ENCODE measurements around the gene EYA2. TPM values are rescaled to one million over a fixed set of nuclear protein-coding genes. Genes with fewer than 3 reads are reported as not detected.

The EYA2 gene
- total and polyA plus RNA-seq, 2 of the 4 experiments (the other 2 are of a cell fraction): 2.3 to 5.4 TPM

GRCh38 chr20:47183367-47183766 is 288.7 kb downstream of the EYA2 start:
- Histone ChIP-seq H3K36me3 (ENCODE audit: control insufficient read depth, insufficient read depth, low read length) (peaks cover 2% of the 10 kb centered on the region; the same call in 1 of the 2 replicates), H3K4me3 (ENCODE audit: insufficient read depth, low read depth, low read length) (no peak overlapping the region), H3K27ac (ENCODE audit: insufficient read depth, low read length) (no peak overlapping the region), H2BK15ac (ENCODE audit: low read depth, low read length) (no peak overlapping the region), H3K4me2 (ENCODE audit: low read depth, low read length) (no peak overlapping the region), H4K91ac (ENCODE audit: insufficient read depth, low read depth, low read length) (no peak overlapping the region), H2AFZ (replicated peaks; ENCODE audit: low read length, poor library complexity) (no peak overlapping the region), H2AK9ac (replicated peaks; ENCODE audit: low read depth, low read length, poor library complexity) (no peak overlapping the region), H3K4me1 (ENCODE audit: control insufficient read depth, insufficient read depth, low read length) (no peaks in the 10 kb centered on the region), H2AK5ac (ENCODE audit: low read depth, low read length) (no peak overlapping the region), H3K14ac (replicated peaks; ENCODE audit: low read depth, low read length) (no peak overlapping the region), H2BK20ac (ENCODE audit: low read depth, low read length) (no peak overlapping the region), H4K20me1 (ENCODE audit: insufficient read depth, low read length) (no peaks in the 10 kb centered on the region), H2BK120ac (ENCODE audit: low read depth, low read length) (no peak overlapping the region), H4K8ac (ENCODE audit: low read depth in 2 of 2, low read length in 2 of 2) (no peak overlapping the region), H3K79me1 (ENCODE audit: low read depth in 1 of 2, low read length in 2 of 2) (no peaks in the 10 kb centered on the region), H3K9me3 (ENCODE audit: control insufficient read depth, insufficient read depth, low read length) (no peaks in the 10 kb centered on the region), H3K27me3 (ENCODE audit: control insufficient read depth, insufficient read depth, low read length) (no peaks in the 10 kb centered on the region), H4K5ac (ENCODE audit: low read depth, low read length) (no peak overlapping the region), H3K18ac (ENCODE audit: low read depth, low read length) (no peak overlapping the region), H3K23ac (ENCODE audit: low read depth, low read length) (no peak overlapping the region), H3K9me1 (ENCODE audit: insufficient read depth, low read length) (no peaks in the 10 kb centered on the region), H3K9ac (ENCODE audit: low read depth, low read length) (no peak overlapping the region), H2BK5ac (ENCODE audit: low read depth, low read length, poor library complexity, severe bottlenecking) (no peak overlapping the region), H3K4ac (ENCODE audit: low read depth, low read length) (no peak overlapping the region), H3K56ac (ENCODE audit: extremely low read depth, insufficient read depth, low read length) (no peak overlapping the region)
- 78% methylated on average over 4 of the region's 9 CpGs; no CpG with 5 or more reads in 1 of the 2 experiments for WGBS, 2 experiments (ENCODE audit: extremely low coverage in 2 of 2, insufficient read length in 1 of 2)
- intact Hi-C loops (cut with micrococcal nuclease): no loop called here
- DNase-seq (no peak), ATAC-seq (ENCODE audit: low read depth) (no peak)
- POLR2A ChIA-PET (ENCODE audit: unreplicated experiment): no interaction called here
- CTCF ChIA-PET: no interaction called here
- TF ChIP-seq CHD1 (IDR thresholded peaks at IDR 0.05; ENCODE audit: low read depth, low read length) (no peak), ELK1 (IDR thresholded peaks at IDR 0.05; ENCODE audit: borderline replicate concordance, low read depth, low read length) (no peak), POLR2A (IDR thresholded peaks at IDR 0.05; ENCODE audit: low read depth, low read length) (no peak), MXI1 (IDR thresholded peaks at IDR 0.05; ENCODE audit: borderline replicate concordance, low read depth, low read length) (no peak), BHLHE40 (IDR thresholded peaks at IDR 0.05; ENCODE audit: low read depth, low read length) (no peak), NFE2L2 (IDR thresholded peaks at IDR 0.05; ENCODE audit: low read depth, low read length) (no peak), MAFK (IDR thresholded peaks at IDR 0.05; ENCODE audit: low read depth, low read length) (no peak), CEBPB (IDR thresholded peaks at IDR 0.05; ENCODE audit: low read depth, low read length) (no peak), RCOR1 (IDR thresholded peaks at IDR 0.05; ENCODE audit: insufficient replicate concordance, low read length) (no peak), MAZ (IDR thresholded peaks at IDR 0.05; ENCODE audit: borderline replicate concordance, low read depth, low read length) (no peak), SMC3 (IDR thresholded peaks at IDR 0.05; ENCODE audit: low read depth, low read length) (no peak), FOS (IDR thresholded peaks at IDR 0.05; ENCODE audit: low read depth, low read length) (no peak), RAD21 (IDR thresholded peaks at IDR 0.05; ENCODE audit: low read length) (no peak), RFX5 (IDR thresholded peaks at IDR 0.05; ENCODE audit: low read depth, low read length) (no peak), CTCF (conservative IDR thresholded peaks at IDR 0.05; ENCODE audit: low read depth, low read length) (no peak)
- in situ Hi-C loops (cut with MboI; ENCODE audit: low sequenced_read_pairs): no loop called here
- dilution Hi-C loops (cut with HindIII; ENCODE audit: low sequenced_read_pairs, unreplicated experiment): no loop called here
- BruUV-seq (replicated peaks): no TSS peak

Data from IMR-90 (cell line).